K562 (cell line): ENCODE results near the gene THADA. TPM values are rescaled to one million over a fixed set of nuclear protein-coding genes. Genes with fewer than 3 reads are reported as not detected.

Experiments used
- BRCA1 ChIP-seq, 2 experiments: fragments of 450-650 bp in 1 of 2; sonication (generic) in 1 of 2; formaldehyde crosslinking in 1 of 2; IDR thresholded peaks; 2 replicates each; pipeline versions ENCODE4 v1.5.0 to v1.6.1; 2017 to 2020; ENCODE audit warnings: mild to moderate bottlenecking in 1 of 2, missing genetic modification reagents in 1 of 2
- CLOCK ChIP-seq: fragments of 250-450 bp; sonication (Bioruptor Pico); IDR thresholded peaks from 2 replicates; pipeline ENCODE4 v1.4.0; 2020; ENCODE audit warnings: mild to moderate bottlenecking, moderate library complexity, borderline replicate concordance
- FOXJ2 ChIP-seq: fragments of 200-800 bp; sonication (Bioruptor generic); IDR thresholded peaks from 2 replicates; pipeline ENCODE4 v1.6.1; 2016; ENCODE audit warnings: missing genetic modification characterization, missing compliant biosample characterization
- GATA2 ChIP-seq: sonication (generic); formaldehyde crosslinking; IDR thresholded peaks from 2 replicates; pipeline ENCODE4 v1.4.0; 2020; ENCODE audit warnings: mild to moderate bottlenecking, missing genetic modification reagents
- GTF2A2 ChIP-seq: IDR thresholded peaks from 2 replicates; pipeline ENCODE4 v1.6.1; 2016; ENCODE audit warnings: mild to moderate bottlenecking, missing genetic modification characterization, missing compliant biosample characterization
- HIVEP1 ChIP-seq: fragments of 250-450 bp; sonication (Bioruptor Pico); IDR thresholded peaks from 2 replicates; pipeline ENCODE4 v1.4.0; 2020; ENCODE audit warnings: mild to moderate bottlenecking
- KDM4B ChIP-seq, 2 experiments: fragments of 450-650 bp in 1 of 2; sonication (generic) in 1 of 2; IDR thresholded peaks; 2 replicates each; pipeline ENCODE4 v1.6.1; 2016 to 2017; ENCODE audit warnings: borderline replicate concordance in 2 of 2, antibody characterized with exemption in 1 of 2, low read depth in 1 of 2, mild to moderate bottlenecking in 1 of 2
- MLX ChIP-seq, 2 experiments: fragments of 450-650 bp in 1 of 2; sonication (generic) in 1 of 2; formaldehyde crosslinking; conservative IDR thresholded peaks; 2 replicates each; pipeline versions ENCODE4 v1.4.0 to v1.8.1; 2020 to 2022; ENCODE audit warnings: mild to moderate bottlenecking in 1 of 2, missing genetic modification reagents in 1 of 2
- MTF1 ChIP-seq: fragments of 250-450 bp; sonication (Bioruptor Pico); IDR thresholded peaks from 2 replicates; pipeline ENCODE4 v1.9.0; 2021; ENCODE audit warnings: moderate library complexity, mild to moderate bottlenecking, inconsistent platforms, borderline replicate concordance
- NELFE ChIP-seq: IDR thresholded peaks from 2 replicates; pipeline ENCODE4 v1.6.1; 2011; ENCODE audit warnings: mild to moderate bottlenecking; ENCODE audit not compliant: insufficient read depth, insufficient read length
- NFRKB ChIP-seq: fragments of 450-650 bp; IDR thresholded peaks from 2 replicates; pipeline ENCODE4 v1.6.1; 2016; ENCODE audit warnings: low read depth
- NR4A1 ChIP-seq, 2 experiments: fragments of 250-450 bp in 1 of 2; fragments of 450-650 bp in 1 of 2; sonication (Bioruptor Pico) in 1 of 2; IDR thresholded peaks; 2 replicates each; pipeline versions ENCODE4 v1.4.0 to v1.6.1; 2016 to 2020; ENCODE audit warnings: mild to moderate bottlenecking in 2 of 2, missing compliant biosample characterization in 1 of 2, missing genetic modification characterization in 1 of 2, moderate library complexity in 1 of 2
- PHF21A ChIP-seq: fragments of 450-650 bp; IDR thresholded peaks from 2 replicates; pipeline ENCODE4 v1.6.1; 2017; ENCODE audit warnings: low read depth, borderline replicate concordance
- RBM14 ChIP-seq: fragments of 200-400 bp; formaldehyde crosslinking; IDR thresholded peaks from 2 replicates; pipeline ENCODE4 v1.6.1; 2018; ENCODE audit warnings: low read depth, mild to moderate bottlenecking, low read length, moderate library complexity, borderline replicate concordance; ENCODE audit not compliant: insufficient read depth
- RBM15 ChIP-seq: fragments of 200-400 bp; formaldehyde crosslinking; IDR thresholded peaks from 2 replicates; pipeline ENCODE4 v1.6.1; 2018; ENCODE audit warnings: mild to moderate bottlenecking, low read length, moderate library complexity; ENCODE audit not compliant: insufficient read depth
- RFX1 ChIP-seq: fragments of 450-650 bp; IDR thresholded peaks from 2 replicates; pipeline ENCODE4 v1.6.1; 2016; ENCODE audit warnings: mild to moderate bottlenecking, moderate library complexity
- SLC30A9 ChIP-seq: fragments of 250-450 bp; sonication (Bioruptor Pico); IDR thresholded peaks from 2 replicates; pipeline ENCODE4 v1.8.0; 2022; ENCODE audit warnings: mild to moderate bottlenecking, moderate library complexity
- SMAD3 ChIP-seq: fragments of 450-650 bp; formaldehyde crosslinking; conservative IDR thresholded peaks from 2 replicates; pipeline ENCODE4 v1.4.0; 2020; ENCODE audit warnings: mild to moderate bottlenecking
- STAT5B ChIP-seq: fragments of 250-450 bp; sonication (Bioruptor Pico); IDR thresholded peaks from 2 replicates; pipeline ENCODE4 v1.8.0; 2021; ENCODE audit warnings: mild to moderate bottlenecking, inconsistent platforms
- WHSC1 ChIP-seq: IDR thresholded peaks from one replicate; pipeline ENCODE4 v1.6.1; 2012; ENCODE audit warnings: low read length, control low read depth, inconsistent platforms
- ZNF316 ChIP-seq: fragments of 450-650 bp; IDR thresholded peaks from 2 replicates; pipeline ENCODE4 v1.6.1; 2016
- polyA plus RNA-seq, 8 experiments: library from polyadenylated mRNA; depleted of rRNA in 4 of 8; stranded (reverse) in 5 of 8; unstranded in 3 of 8; fragments of >200 nt; fragmentation: Nextera tagmentation in 2 of 8; fragmentation: Illumina TruSeq in 1 of 8; extraction: Ambion mirVana in 2 of 8; extraction: Trizol in 1 of 8; gene quantifications; 2 replicates each; pipeline versions ENCODE4 v1.2.1 to v1.2.3, GENCODE V29; 2011 to 2014; ENCODE audit warnings: inconsistent platforms in 1 of 8, missing spikeins in 1 of 8
- total RNA-seq, 7 experiments: library from RNA; depleted of rRNA in 6 of 7; stranded (reverse); fragments of >200 nt in 6 of 7; fragmentation: Illumina TruSeq in 2 of 7; extraction: Trizol in 2 of 7; gene quantifications; 2 replicates each; pipeline versions ENCODE4 v1.2.1 to v1.2.3, GENCODE V29; 2011 to 2021; ENCODE audit warnings: low replicate concordance in 1 of 7
- TF ChIP-seq, protein P1 (sequence below), 2 experiments: IDR thresholded peaks; 2 replicates each; pipeline ENCODE4 v1.6.1; 2012; ENCODE audit warnings: improper control_type of control experiment in 2 of 2, low read depth in 2 of 2, low read length in 2 of 2, borderline replicate concordance in 1 of 2

THADA gene
- total and polyA plus RNA-seq, 9 of the 15 experiments (the other 6 are each of a cell fraction or from before 2014, with no cell fraction given) = 17.8 to 34.7 (median 31.9) TPM

- TF ChIP-seq CLOCK (no peak), RBM14 (no peak), NELFE (no peak), MLX (CRISPR knock-in tag; conservative IDR thresholded peaks at IDR 0.05) (0 out of 4 replicates have a peak, but pooled peaks of 1 of the 2 experiments have one; percentile 65), PHF21A (0 out of 2 replicates have a peak, but pooled peaks have one; percentile 34), MTF1 (CRISPR knock-in tag) (no peak), STAT5B (no peak), RFX1 (no peak), NR4A1 (CRISPR knock-in tag; IDR thresholded peaks at IDR 0.05) (peak; percentile 11; the same call in 1 of the 2 replicates), NR4A1 (tag; IDR thresholded peaks at IDR 0.05) (no peak), KDM4B (IDR thresholded peaks at IDR 0.05; ENCODE audit: borderline replicate concordance in 2 of 2, low read depth in 1 of 2) (no peak), RBM15 (no peak), ZNF316 (no peak), WHSC1 (no peak), SLC30A9 (CRISPR knock-in tag) (no peak), NFRKB (no peak), SMAD3 (CRISPR knock-in tag) (no peak), GATA2 (CRISPR knock-in tag) (no peak), HIVEP1 (CRISPR knock-in tag) (no peak), BRCA1 (IDR thresholded peaks at IDR 0.05) (no peak), BRCA1 (CRISPR knock-in tag; IDR thresholded peaks at IDR 0.05) (0 out of 2 replicates have a peak, but pooled peaks have one; percentile 27), FOXJ2 (no peak), GTF2A2 (no peak)
- TF ChIP-seq, protein P1, sequence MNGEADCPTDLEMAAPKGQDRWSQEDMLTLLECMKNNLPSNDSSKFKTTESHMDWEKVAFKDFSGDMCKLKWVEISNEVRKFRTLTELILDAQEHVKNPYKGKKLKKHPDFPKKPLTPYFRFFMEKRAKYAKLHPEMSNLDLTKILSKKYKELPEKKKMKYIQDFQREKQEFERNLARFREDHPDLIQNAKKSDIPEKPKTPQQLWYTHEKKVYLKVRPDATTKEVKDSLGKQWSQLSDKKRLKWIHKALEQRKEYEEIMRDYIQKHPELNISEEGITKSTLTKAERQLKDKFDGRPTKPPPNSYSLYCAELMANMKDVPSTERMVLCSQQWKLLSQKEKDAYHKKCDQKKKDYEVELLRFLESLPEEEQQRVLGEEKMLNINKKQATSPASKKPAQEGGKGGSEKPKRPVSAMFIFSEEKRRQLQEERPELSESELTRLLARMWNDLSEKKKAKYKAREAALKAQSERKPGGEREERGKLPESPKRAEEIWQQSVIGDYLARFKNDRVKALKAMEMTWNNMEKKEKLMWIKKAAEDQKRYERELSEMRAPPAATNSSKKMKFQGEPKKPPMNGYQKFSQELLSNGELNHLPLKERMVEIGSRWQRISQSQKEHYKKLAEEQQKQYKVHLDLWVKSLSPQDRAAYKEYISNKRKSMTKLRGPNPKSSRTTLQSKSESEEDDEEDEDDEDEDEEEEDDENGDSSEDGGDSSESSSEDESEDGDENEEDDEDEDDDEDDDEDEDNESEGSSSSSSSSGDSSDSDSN (IDR thresholded peaks at IDR 0.05; ENCODE audit: borderline replicate concordance in 1 of 2, low read depth in 2 of 2, low read length in 2 of 2) = peak; percentile 35 to 62; a peak in 3 of 4 replicates
Measured at GRCh38 chr2:43225093-43225787, 370.6 kb downstream of the THADA start (continued).
